Calu3 (cell line): ENCODE data around the gene CEPT1. TPM values are rescaled to one million over a fixed set of nuclear protein-coding genes. Genes with fewer than 3 reads are reported as not detected.
A peak's percentile ranks its signal among the peaks of the same experiment; 100 is the strongest.

Experiments used
- BruUV-seq: library from RNA; stranded (reverse); fragments of 400-500 nt; replicated peaks from 2 replicates; lab custom pipeline; 2021; lab: Mats Ljungman, UMichigan
- CTCF ChIA-PET: fragments of 300-600 bp; sonication (Branson Sonifier 250); formaldehyde crosslinking; loops from one replicate; lab custom pipeline; 2022; ENCODE audit warnings: antibody characterized with exemption; lab: Charles Lee
- DNase-seq: peaks from one replicate; pipeline ENCODE4 v3.0.0; 2022
- H3K27ac Mint-ChIP-seq: one replicate; pipeline ENCODE4 v1.8.0; 2022; ENCODE audit warnings: mixed read lengths; ENCODE audit not compliant: unreplicated experiment
- H3K27me3 Mint-ChIP-seq: one replicate; pipeline ENCODE4 v1.8.0; 2022; ENCODE audit warnings: mixed read lengths; ENCODE audit not compliant: unreplicated experiment
- H3K36me3 Mint-ChIP-seq: one replicate; pipeline ENCODE4 v1.8.0; 2022; ENCODE audit warnings: mild to moderate bottlenecking, moderate library complexity, mixed read lengths; ENCODE audit not compliant: insufficient read depth, unreplicated experiment
- H3K4me1 Mint-ChIP-seq: one replicate; pipeline ENCODE4 v1.8.0; 2022; ENCODE audit warnings: mild to moderate bottlenecking, low read depth, mixed read lengths; ENCODE audit not compliant: unreplicated experiment
- H3K4me3 Mint-ChIP-seq: one replicate; pipeline ENCODE4 v1.8.0; 2022; ENCODE audit warnings: mild to moderate bottlenecking, low read depth, moderate library complexity, mixed read lengths; ENCODE audit not compliant: unreplicated experiment
- H3K9me3 Mint-ChIP-seq: one replicate; pipeline ENCODE4 v1.8.0; 2022; ENCODE audit warnings: low read depth, mixed read lengths; ENCODE audit not compliant: unreplicated experiment
- CTCF ChIP-seq: fragments of 200-600 bp; IDR thresholded peaks from one replicate; pipeline ENCODE4 v1.8.0; 2022; ENCODE audit warnings: antibody characterized with exemption; ENCODE audit not compliant: unreplicated experiment
- intact Hi-C: fragments of 100-400 bp; cut with micrococcal nuclease; formaldehyde crosslinking; loops from one replicate; pipeline ENCODE4 v1.10.0; 2022; ENCODE audit not compliant: unreplicated experiment
- total RNA-seq: library from RNA; stranded (reverse); gene quantifications from 2 replicates; pipeline ENCODE4 v1.2.3, GENCODE V29; 2022

Gene CEPT1
- total RNA-seq, 1 experiment from 2014 or later = 24.7 TPM

- peaks cover 46% of the 10 kb centered on the region for H3K4me1 Mint-ChIP-seq
- no peaks in the 10 kb centered on the region for H3K27me3 Mint-ChIP-seq
- CTCF ChIA-PET = interaction anchor here (0.6 to 0.8 kb wide), 2 partner anchors 142 to 969 kb away, joined by 3 read pairs; no protein-coding TSS in a partner anchor
- H3K27ac Mint-ChIP-seq = peak overlapping the region; percentile 68
- BruUV-seq = no TSS peak
- no peaks in the 10 kb centered on the region for H3K9me3 Mint-ChIP-seq
- peak; percentile 22 for DNase-seq
- intact Hi-C loops = no loop called here
- H3K4me3 Mint-ChIP-seq = peak overlapping the region; percentile 56
- peaks cover 34% of the 10 kb centered on the region for H3K36me3 Mint-ChIP-seq
- TF ChIP-seq CTCF = no peak
Measured at GRCh38 chr1:111204201-111204982, 64.4 kb downstream of the CEPT1 start.

- DNase-seq = no peak
- H3K27ac Mint-ChIP-seq = peak overlapping the region; percentile 68
- intact Hi-C loops = no loop called here
- no peaks in the 10 kb centered on the region for H3K9me3 Mint-ChIP-seq
- H3K4me3 Mint-ChIP-seq = peak overlapping the region; percentile 56
- no TSS peak for BruUV-seq
- no peak for TF ChIP-seq CTCF
- peaks cover 40% of the 10 kb centered on the region for H3K4me1 Mint-ChIP-seq
- CTCF ChIA-PET = no interaction called here
- H3K27me3 Mint-ChIP-seq = no peaks in the 10 kb centered on the region
- H3K36me3 Mint-ChIP-seq = peaks cover 29% of the 10 kb centered on the region
Measured at GRCh38 chr1:111204983-111205713, 65.1 kb downstream of the CEPT1 start.

- no peak for DNase-seq
- no peak overlapping the region for H3K4me3 Mint-ChIP-seq
- intact Hi-C loops = no loop called here
Measured at GRCh38 chr1:111205714-111206050, 65.7 kb downstream of the CEPT1 start.

GRCh38 chr1:111208921-111209320 is 68.9 kb downstream of the CEPT1 start:
- Mint-ChIP-seq H3K9me3 (no peaks in the 10 kb centered on the region), H3K27me3 (no peaks in the 10 kb centered on the region), H3K27ac (no peak overlapping the region), H3K4me3 (no peak overlapping the region), H3K4me1 (peaks cover 17% of the 10 kb centered on the region), H3K36me3 (peaks cover 10% of the 10 kb centered on the region)
- DNase-seq = no peak
- CTCF ChIA-PET = no interaction called here
- BruUV-seq = no TSS peak
- TF ChIP-seq CTCF = no peak
- intact Hi-C loops = no loop called here

More at GRCh38 chr1:111205714-111206050, 65.7 kb downstream of the CEPT1 start:
- no TSS peak for BruUV-seq
- CTCF ChIA-PET = no interaction called here
- no peak overlapping the region for H3K27ac Mint-ChIP-seq
- H3K36me3 Mint-ChIP-seq = peaks cover 29% of the 10 kb centered on the region
- no peak for TF ChIP-seq CTCF
- no peaks in the 10 kb centered on the region for H3K27me3 Mint-ChIP-seq
- peaks cover 35% of the 10 kb centered on the region for H3K4me1 Mint-ChIP-seq
- H3K9me3 Mint-ChIP-seq = no peaks in the 10 kb centered on the region
